Type B pancreatic cell (in vitro differentiated cells): ENCODE measurements around the gene TCP10L. TPM values are rescaled to one million over a fixed set of nuclear protein-coding genes. Genes with fewer than 3 reads are reported as not detected.
A peak's percentile ranks its signal among the peaks of the same experiment; 100 is the strongest.

Source experiments
- DNase-seq: peaks from one replicate; pipeline ENCODE4 v3.0.0; 2021; ENCODE audit warnings: mixed read lengths; ENCODE audit not compliant: unreplicated experiment; ENCODE audit errors: extremely low spot score
- H3K27ac Mint-ChIP-seq: 2 replicates; pipeline ENCODE4 v1.8.0; 2021; ENCODE audit warnings: mild to moderate bottlenecking, mixed read lengths
- H3K27me3 Mint-ChIP-seq: 2 replicates; pipeline ENCODE4 v1.8.0; 2021; ENCODE audit warnings: mixed read lengths
- H3K36me3 Mint-ChIP-seq: 2 replicates; pipeline ENCODE4 v1.8.0; 2021; ENCODE audit warnings: mixed read lengths
- H3K4me1 Mint-ChIP-seq: one replicate; pipeline ENCODE4 v1.8.0; 2021; ENCODE audit warnings: mixed read lengths; ENCODE audit not compliant: unreplicated experiment
- H3K4me3 Mint-ChIP-seq: 2 replicates; pipeline ENCODE4 v1.8.0; 2021; ENCODE audit warnings: mild to moderate bottlenecking, mixed read lengths
- H3K9me3 Mint-ChIP-seq: 2 replicates; pipeline ENCODE4 v1.8.0; 2021; ENCODE audit warnings: mixed read lengths
- total RNA-seq: library from RNA; stranded (reverse); gene quantifications from 2 replicates; pipeline ENCODE4 v1.2.1, GENCODE V29; 2021; ENCODE audit warnings: low replicate concordance
- TF ChIP-seq, protein P1 (sequence below): fragments of 200-600 bp; sonication (generic); conservative IDR thresholded peaks from 2 replicates; pipeline ENCODE4 v1.5.0; 2021; ENCODE audit warnings: antibody characterized with exemption, mild to moderate bottlenecking

Gene TCP10L
- total RNA-seq, 1 donor from 2014 or later = 1.2 TPM

DNA sequence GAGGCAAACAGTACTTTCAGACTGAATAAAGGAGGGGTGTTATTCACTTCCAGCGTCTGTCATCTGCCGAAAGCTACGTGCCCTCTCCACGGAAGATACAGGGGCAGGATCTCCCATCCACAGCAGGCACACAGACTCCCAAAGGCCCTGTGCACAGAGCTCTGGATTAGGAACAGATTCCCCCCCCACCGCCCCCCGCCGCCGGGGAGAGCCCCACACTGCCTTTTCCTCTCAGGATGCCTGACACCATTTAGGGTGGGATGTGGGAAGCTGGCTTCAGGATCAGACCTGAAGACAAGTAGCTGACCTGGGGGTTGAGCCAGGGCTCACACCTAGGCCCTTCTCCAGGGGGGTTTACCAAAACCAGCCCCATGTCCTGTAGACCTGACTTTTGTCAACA lies 8.4 kb upstream of the TCP10L start:
- Mint-ChIP-seq H3K27me3 (no peaks in the 10 kb centered on the region), H3K36me3 (no peaks in the 10 kb centered on the region), H3K4me1 (peaks cover 7% of the 10 kb centered on the region), H3K4me3 (no peak overlapping the region), H3K9me3 (no peaks in the 10 kb centered on the region), H3K27ac (no peak overlapping the region)
- TF ChIP-seq, protein P1, sequence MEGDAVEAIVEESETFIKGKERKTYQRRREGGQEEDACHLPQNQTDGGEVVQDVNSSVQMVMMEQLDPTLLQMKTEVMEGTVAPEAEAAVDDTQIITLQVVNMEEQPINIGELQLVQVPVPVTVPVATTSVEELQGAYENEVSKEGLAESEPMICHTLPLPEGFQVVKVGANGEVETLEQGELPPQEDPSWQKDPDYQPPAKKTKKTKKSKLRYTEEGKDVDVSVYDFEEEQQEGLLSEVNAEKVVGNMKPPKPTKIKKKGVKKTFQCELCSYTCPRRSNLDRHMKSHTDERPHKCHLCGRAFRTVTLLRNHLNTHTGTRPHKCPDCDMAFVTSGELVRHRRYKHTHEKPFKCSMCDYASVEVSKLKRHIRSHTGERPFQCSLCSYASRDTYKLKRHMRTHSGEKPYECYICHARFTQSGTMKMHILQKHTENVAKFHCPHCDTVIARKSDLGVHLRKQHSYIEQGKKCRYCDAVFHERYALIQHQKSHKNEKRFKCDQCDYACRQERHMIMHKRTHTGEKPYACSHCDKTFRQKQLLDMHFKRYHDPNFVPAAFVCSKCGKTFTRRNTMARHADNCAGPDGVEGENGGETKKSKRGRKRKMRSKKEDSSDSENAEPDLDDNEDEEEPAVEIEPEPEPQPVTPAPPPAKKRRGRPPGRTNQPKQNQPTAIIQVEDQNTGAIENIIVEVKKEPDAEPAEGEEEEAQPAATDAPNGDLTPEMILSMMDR = no peak
- no peak for DNase-seq

DNA sequence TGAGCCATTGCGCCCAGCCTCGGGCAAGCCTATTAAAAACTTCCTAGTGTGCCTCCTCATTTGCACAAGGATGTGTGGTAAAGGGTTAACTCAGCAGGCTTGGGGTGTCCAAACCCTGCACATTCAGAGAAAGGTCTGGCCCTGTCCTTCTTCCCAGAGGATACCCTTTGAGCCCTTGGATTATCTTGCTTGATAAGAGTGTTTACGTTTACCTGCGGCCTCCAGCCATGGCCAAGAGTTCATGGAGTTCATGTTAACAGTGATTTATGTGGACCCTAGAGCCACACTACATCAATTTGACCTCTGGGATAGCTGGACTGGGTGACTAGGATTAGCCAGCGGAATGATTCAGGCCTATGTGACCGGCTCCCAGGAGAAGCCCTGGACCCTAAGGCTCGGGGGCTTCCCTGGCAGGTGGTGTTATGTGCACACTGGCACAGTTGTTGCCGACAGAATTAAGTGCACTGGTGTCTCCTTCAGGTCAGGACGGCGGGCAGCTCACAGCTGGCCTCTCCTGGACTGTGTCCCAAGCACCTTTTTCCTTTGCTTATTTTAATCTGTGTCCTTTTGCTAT lies 7.7 kb upstream of the TCP10L start:
- no peak for DNase-seq
- H3K36me3 Mint-ChIP-seq = no peaks in the 10 kb centered on the region
- TF ChIP-seq, protein P1 = no peak
- peaks cover 7% of the 10 kb centered on the region for H3K4me1 Mint-ChIP-seq
- peak overlapping the region; percentile 59 for H3K27ac Mint-ChIP-seq
- no peaks in the 10 kb centered on the region for H3K9me3 Mint-ChIP-seq
- H3K27me3 Mint-ChIP-seq = no peaks in the 10 kb centered on the region
- no peak overlapping the region for H3K4me3 Mint-ChIP-seq

DNA sequence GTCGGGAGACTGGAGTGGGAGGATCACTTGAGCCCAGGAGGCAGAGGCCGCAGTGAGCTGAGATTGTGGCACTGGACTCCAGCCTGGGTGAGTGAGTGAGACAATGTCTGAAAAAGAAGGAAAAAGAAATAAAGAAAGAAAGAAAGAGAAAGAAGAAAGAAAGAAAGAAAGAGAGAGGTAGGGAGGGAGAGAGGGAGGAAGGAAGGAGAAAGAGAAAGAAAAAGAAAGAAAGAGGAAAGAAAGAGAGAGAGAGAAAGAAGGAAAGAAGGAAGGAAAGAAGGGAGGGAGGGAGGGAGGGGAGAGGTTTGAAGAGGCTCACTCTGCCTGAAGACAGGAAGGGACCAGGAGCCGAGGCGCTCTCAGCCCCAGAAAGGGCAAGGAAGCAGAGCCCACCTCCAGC lies 4.8 kb upstream of the TCP10L start:
- Mint-ChIP-seq H3K27ac (no peak overlapping the region), H3K27me3 (no peaks in the 10 kb centered on the region), H3K9me3 (no peaks in the 10 kb centered on the region), H3K4me1 (peaks cover 7% of the 10 kb centered on the region), H3K36me3 (no peaks in the 10 kb centered on the region), H3K4me3 (no peak overlapping the region)
- no peak for DNase-seq
- TF ChIP-seq, protein P1 = no peak

DNA sequence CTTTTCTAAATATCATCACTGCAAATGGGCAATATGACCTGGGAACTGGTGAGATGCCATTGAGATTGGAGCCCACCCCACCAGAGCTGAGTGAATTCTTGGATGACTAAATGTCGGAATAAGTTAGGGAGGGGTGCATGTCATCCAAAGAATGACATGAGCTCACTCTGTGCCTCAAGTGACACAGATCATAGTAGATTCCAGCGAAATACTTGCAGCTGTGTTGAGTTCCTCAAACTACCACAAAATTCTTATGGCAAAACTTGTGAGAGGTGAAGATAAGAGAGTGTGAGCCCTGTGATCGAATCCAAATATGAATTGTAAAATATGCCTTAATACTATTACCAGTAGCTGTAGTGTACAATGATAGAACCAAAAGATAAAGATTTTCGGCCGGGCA lies 2.3 kb upstream of the TCP10L start:
- DNase-seq = no peak
- Mint-ChIP-seq H3K27ac (no peak overlapping the region), H3K27me3 (no peaks in the 10 kb centered on the region), H3K4me3 (no peak overlapping the region), H3K36me3 (no peaks in the 10 kb centered on the region), H3K9me3 (no peaks in the 10 kb centered on the region), H3K4me1 (no peaks in the 10 kb centered on the region)
- TF ChIP-seq, protein P1 = no peak

DNA sequence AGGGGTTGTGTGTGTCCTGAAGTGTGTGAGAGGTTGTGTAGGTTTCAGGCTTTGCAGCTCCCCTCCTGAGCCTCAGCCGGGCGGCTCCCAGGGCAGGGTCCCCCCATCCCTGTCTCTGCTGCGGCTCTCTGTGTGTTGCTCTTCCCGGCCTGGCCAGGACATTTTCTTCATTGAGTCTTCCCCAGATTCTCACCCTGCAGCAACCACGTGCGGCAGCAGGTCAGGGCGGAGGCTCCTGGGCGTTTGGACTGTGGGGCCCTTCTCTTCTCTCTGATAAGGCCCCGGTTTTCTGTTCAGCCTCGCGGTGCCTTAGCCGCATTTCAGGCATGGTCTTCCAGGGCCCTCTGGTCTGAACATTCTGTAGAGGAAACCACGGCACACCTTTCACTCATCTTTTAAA lies 1.8 kb upstream of the TCP10L start:
- no peaks in the 10 kb centered on the region for H3K9me3 Mint-ChIP-seq
- TF ChIP-seq, protein P1 = no peak
- H3K27me3 Mint-ChIP-seq = no peaks in the 10 kb centered on the region
- no peak overlapping the region for H3K27ac Mint-ChIP-seq
- H3K4me3 Mint-ChIP-seq = no peak overlapping the region
- H3K4me1 Mint-ChIP-seq = no peaks in the 10 kb centered on the region
- no peak for DNase-seq
- no peaks in the 10 kb centered on the region for H3K36me3 Mint-ChIP-seq

DNA sequence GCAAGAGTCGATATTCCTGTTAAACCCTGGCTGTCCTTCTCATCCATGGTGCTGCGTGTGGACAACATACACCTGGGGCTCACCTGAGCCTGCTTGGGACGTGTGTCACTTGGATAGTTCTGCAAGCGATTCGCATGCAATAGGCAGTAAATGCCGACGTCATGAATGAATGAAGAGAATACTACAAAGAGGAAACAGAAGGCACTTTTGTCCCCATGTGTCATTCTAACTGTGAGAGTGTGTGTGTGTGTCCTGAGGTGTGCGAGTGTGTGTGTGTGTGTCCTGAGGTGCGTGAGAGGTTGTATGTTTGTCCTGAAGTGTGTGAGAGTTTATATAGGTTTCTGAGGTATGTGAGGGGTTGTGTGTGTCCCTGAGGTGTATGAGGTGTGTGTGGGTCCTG lies 647 bp upstream of the TCP10L start:
- no peak for DNase-seq
- Mint-ChIP-seq H3K27ac (no peak overlapping the region), H3K4me3 (no peak overlapping the region), H3K36me3 (no peaks in the 10 kb centered on the region), H3K4me1 (no peaks in the 10 kb centered on the region), H3K27me3 (no peaks in the 10 kb centered on the region), H3K9me3 (no peaks in the 10 kb centered on the region)
- TF ChIP-seq, protein P1 = no peak
